GM23338 (cell line): ENCODE measurements around the gene SETD1A. TPM values are rescaled to one million over a fixed set of nuclear protein-coding genes. Genes with fewer than 3 reads are reported as not detected.
A peak's percentile ranks its signal among the peaks of the same experiment; 100 is the strongest.

Experiments
- ATAC-seq: fragments of 200-7000 bp; cut with Tn5 transposase; 3 replicates; pipeline ENCODE4 v1.9.1; 2020
- DNase-seq: peaks from one replicate; pipeline ENCODE4 v3.0.0-alpha.2; 2015; ENCODE audit warnings: low spot score
- H2AFZ ChIP-seq: fragments of 200-600 bp; sonication (generic); 2 replicates; pipeline ENCODE4 v1.8.0; 2016; ENCODE audit warnings: antibody characterized with exemption, mild to moderate bottlenecking, moderate library complexity
- H3F3A ChIP-seq: fragments of 200-600 bp; sonication (generic); replicated peaks from 2 replicates; pipeline ENCODE4 v1.8.0; 2017; ENCODE audit warnings: antibody characterized with exemption, mixed run types, low read depth
- H3K27ac ChIP-seq: fragments of 200-600 bp; sonication (generic); 2 replicates; pipeline ENCODE4 v1.6.1; 2016; ENCODE audit warnings: low read depth
- H3K27me3 ChIP-seq: fragments of 200-600 bp; sonication (generic); 2 replicates; pipeline ENCODE4 v1.8.0; 2016; ENCODE audit warnings: mild to moderate bottlenecking, mixed run types, moderate library complexity; ENCODE audit not compliant: insufficient read depth
- H3K36me3 ChIP-seq: fragments of 200-600 bp; sonication (generic); 2 replicates; pipeline ENCODE4 v1.8.0; 2016; ENCODE audit warnings: mild to moderate bottlenecking; ENCODE audit not compliant: insufficient read depth
- H3K4me1 ChIP-seq: fragments of 200-600 bp; sonication (generic); 2 replicates; pipeline ENCODE4 v1.8.0; 2016; ENCODE audit warnings: mild to moderate bottlenecking, moderate library complexity; ENCODE audit not compliant: insufficient read depth
- H3K4me2 ChIP-seq: fragments of 200-600 bp; sonication (generic); 2 replicates; pipeline ENCODE4 v1.7.1; 2017; ENCODE audit warnings: mixed run types
- H3K4me3 ChIP-seq: fragments of 200-600 bp; sonication (generic); 2 replicates; pipeline ENCODE4 v1.6.1; 2016; ENCODE audit warnings: mixed run types
- H3K79me2 ChIP-seq: fragments of 200-600 bp; sonication (generic); replicated peaks from 2 replicates; pipeline ENCODE4 v1.8.0; 2017; ENCODE audit warnings: mild to moderate bottlenecking; ENCODE audit not compliant: insufficient read depth
- H3K9me2 ChIP-seq: fragments of 200-600 bp; sonication (generic); 2 replicates; pipeline ENCODE4 v1.8.0; 2017; ENCODE audit not compliant: insufficient read depth
- H4K20me1 ChIP-seq: fragments of 200-600 bp; sonication (generic); replicated peaks from 2 replicates; pipeline ENCODE4 v1.8.0; 2017; ENCODE audit warnings: mild to moderate bottlenecking; ENCODE audit not compliant: insufficient read depth
- H3K27ac Mint-ChIP-seq: 2 replicates; pipeline ENCODE4 v1.8.0; 2020; ENCODE audit warnings: inconsistent platforms, mild to moderate bottlenecking, moderate library complexity, mixed read lengths
- H3K27me3 Mint-ChIP-seq: 3 replicates; pipeline ENCODE4 v1.8.0; 2022; ENCODE audit warnings: low read depth, mild to moderate bottlenecking, moderate library complexity, mixed read lengths, inconsistent platforms; ENCODE audit not compliant: insufficient read depth, poor library complexity
- H3K36me3 Mint-ChIP-seq: 3 replicates; pipeline ENCODE4 v1.8.0; 2021; ENCODE audit warnings: low read depth, mild to moderate bottlenecking, inconsistent platforms, moderate library complexity, mixed read lengths
- H3K4me1 Mint-ChIP-seq: 3 replicates; pipeline ENCODE4 v1.8.0; 2020; ENCODE audit warnings: mild to moderate bottlenecking, inconsistent platforms, mixed read lengths
- H3K4me3 Mint-ChIP-seq: 3 replicates; pipeline ENCODE4 v1.8.0; 2021; ENCODE audit warnings: moderate library complexity, mild to moderate bottlenecking, inconsistent platforms, mixed read lengths
- H3K9me3 Mint-ChIP-seq: 3 replicates; pipeline ENCODE4 v1.8.0; 2020; ENCODE audit warnings: moderate library complexity, mild to moderate bottlenecking, inconsistent platforms, mixed read lengths
- CREB1 ChIP-seq: fragments of 250-450 bp; sonication (Bioruptor Pico); IDR thresholded peaks from 2 replicates; pipeline ENCODE4 v1.5.0; 2020; ENCODE audit warnings: low read depth, mild to moderate bottlenecking, moderate library complexity
- CTCF ChIP-seq, 2 experiments: fragments of 200-600 bp in 1 of 2; sonication (generic) in 1 of 2; conservative IDR thresholded peaks; 2 replicates each; pipeline versions ENCODE4 v1.5.1 to v1.6.1; 2016 to 2017; ENCODE audit warnings: antibody characterized with exemption in 2 of 2, low read depth in 2 of 2, mild to moderate bottlenecking in 2 of 2, moderate library complexity in 1 of 2
- EZH2 ChIP-seq: fragments of 200-600 bp; sonication (generic); IDR thresholded peaks from one replicate; pipeline ENCODE4 v1.8.0; 2017; ENCODE audit warnings: antibody characterized with exemption, mild to moderate bottlenecking, low read depth; ENCODE audit not compliant: unreplicated experiment
- EZH2phosphoT487 ChIP-seq: fragments of 200-600 bp; sonication (generic); IDR thresholded peaks from one replicate; pipeline ENCODE4 v1.8.1; 2018; ENCODE audit warnings: antibody characterized with exemption; ENCODE audit not compliant: unreplicated experiment
- JUNB ChIP-seq: IDR thresholded peaks from one replicate; pipeline ENCODE4 v1.6.1; 2016; ENCODE audit warnings: antibody characterized with exemption; ENCODE audit not compliant: unreplicated experiment
- POLR2AphosphoS5 ChIP-seq: IDR thresholded peaks from 2 replicates; pipeline ENCODE4 v1.6.1; 2016; ENCODE audit warnings: antibody characterized with exemption, low read depth
- STAT1 ChIP-seq: IDR thresholded peaks from one replicate; pipeline ENCODE4 v1.6.1; 2016; ENCODE audit warnings: antibody characterized with exemption; ENCODE audit not compliant: unreplicated experiment
- polyA plus RNA-seq: library from polyadenylated mRNA; unstranded; fragments of >200 nt; fragmentation: Nextera tagmentation; extraction: Ambion mirVana; gene quantifications from 2 replicates; pipeline ENCODE4 v1.2.1, GENCODE V29; 2016
- total RNA-seq: library from RNA; depleted of rRNA; stranded (reverse); fragments of >200 nt; shearing (Covaris generic); gene quantifications from 2 replicates; pipeline ENCODE4 v1.2.3, GENCODE V29; 2014

SETD1A gene
- total and polyA plus RNA-seq, 2 experiments from 2014 or later = 10.8 to 21.9 TPM

GRCh38 chr16:30947859-30948666, 9.5 kb upstream of the SETD1A start (continued):
- TF ChIP-seq EZH2 (no peak), EZH2phosphoT487 (no peak), CTCF (conservative IDR thresholded peaks at IDR 0.05; ENCODE audit: low read depth in 2 of 2) (peak in 1 of 2 experiments; percentile 17; a peak in 1 of 4 replicates), JUNB (no peak)

GRCh38 chr16:30948667-30949649, 8.6 kb upstream of the SETD1A start, which contains the start of gene ORAI3:
ORAI3 (plus strand) TSS chr16:30949068; CDS start chr16:30949290, 222 bp downstream.
- TF ChIP-seq CREB1 (CRISPR knock-in tag) (no peak), STAT1 (no peak), POLR2AphosphoS5 (peak; percentile 57), CTCF (conservative IDR thresholded peaks at IDR 0.05; ENCODE audit: low read depth in 2 of 2) (no peak)
- H3K27ac ChIP-seq = peak within 1 kb of the TSS; percentile 100
- peak; percentile 38 for ATAC-seq
- peaks cover 23% of the 10 kb centered on the region for H3K27me3 Mint-ChIP-seq
- no peaks in the 10 kb centered on the region for H3K27me3 ChIP-seq
- H3K9me2 ChIP-seq = no peaks in the 10 kb centered on the region
- peaks cover 18% of the 10 kb centered on the region for H3F3A ChIP-seq
- H4K20me1 ChIP-seq = peaks cover 12% of the 10 kb centered on the region
- peaks cover 33% of the 10 kb centered on the region for H3K4me1 Mint-ChIP-seq
- peak within 1 kb of the TSS; percentile 88 for H3K4me3 Mint-ChIP-seq
- H3K4me3 ChIP-seq = peak within 1 kb of the TSS; percentile 92
- H3K27ac Mint-ChIP-seq = peak within 1 kb of the TSS; percentile 99
- H3K4me1 ChIP-seq = peaks cover 7% of the 10 kb centered on the region; the same call in 1 of the 2 replicates
- peaks cover 7% of the 10 kb centered on the region for H3K36me3 ChIP-seq
- no peak within 1 kb of the TSS; the same call in 1 of the 2 replicates for H2AFZ ChIP-seq
- peak within 1 kb of the TSS; percentile 98 for H3K4me2 ChIP-seq
- H3K9me3 Mint-ChIP-seq = no peaks in the 10 kb centered on the region
- H3K36me3 Mint-ChIP-seq = peaks cover 22% of the 10 kb centered on the region
- peak; percentile 87 for DNase-seq
- 0 out of 2 replicates have a peak, but pooled peaks cover 6% of the 10 kb centered on the region for H3K79me2 ChIP-seq
